ENCODE measurements around the gene PHYH.

DNA sequence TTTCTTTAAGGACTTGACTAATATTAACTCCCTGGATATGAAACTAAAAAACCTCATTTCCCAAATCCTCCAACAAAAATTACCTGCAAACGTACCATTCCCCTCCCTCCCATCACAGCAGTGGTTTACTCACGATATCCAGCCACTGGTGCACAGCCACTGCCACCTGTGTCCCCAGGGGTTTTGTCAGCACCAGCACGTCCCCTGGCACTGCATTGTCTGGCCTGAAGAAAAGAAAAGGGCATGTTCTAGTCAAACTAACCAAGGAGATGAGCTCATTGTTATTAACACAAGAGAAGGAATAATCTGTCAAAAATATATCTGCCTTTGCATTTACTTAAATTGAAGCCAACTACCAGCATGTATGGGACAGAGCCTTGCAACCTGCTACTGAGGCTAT lies 29.7 kb upstream of the PHYH start:
- TF ChIP-seq, protein P1, sequence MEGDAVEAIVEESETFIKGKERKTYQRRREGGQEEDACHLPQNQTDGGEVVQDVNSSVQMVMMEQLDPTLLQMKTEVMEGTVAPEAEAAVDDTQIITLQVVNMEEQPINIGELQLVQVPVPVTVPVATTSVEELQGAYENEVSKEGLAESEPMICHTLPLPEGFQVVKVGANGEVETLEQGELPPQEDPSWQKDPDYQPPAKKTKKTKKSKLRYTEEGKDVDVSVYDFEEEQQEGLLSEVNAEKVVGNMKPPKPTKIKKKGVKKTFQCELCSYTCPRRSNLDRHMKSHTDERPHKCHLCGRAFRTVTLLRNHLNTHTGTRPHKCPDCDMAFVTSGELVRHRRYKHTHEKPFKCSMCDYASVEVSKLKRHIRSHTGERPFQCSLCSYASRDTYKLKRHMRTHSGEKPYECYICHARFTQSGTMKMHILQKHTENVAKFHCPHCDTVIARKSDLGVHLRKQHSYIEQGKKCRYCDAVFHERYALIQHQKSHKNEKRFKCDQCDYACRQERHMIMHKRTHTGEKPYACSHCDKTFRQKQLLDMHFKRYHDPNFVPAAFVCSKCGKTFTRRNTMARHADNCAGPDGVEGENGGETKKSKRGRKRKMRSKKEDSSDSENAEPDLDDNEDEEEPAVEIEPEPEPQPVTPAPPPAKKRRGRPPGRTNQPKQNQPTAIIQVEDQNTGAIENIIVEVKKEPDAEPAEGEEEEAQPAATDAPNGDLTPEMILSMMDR (conservative IDR thresholded peaks at IDR 0.05) = no peak
- TF ChIP-seq ZFX (IDR thresholded peaks at IDR 0.05) = no peak

Measured in C4-2B (cell line).